Esophagus muscularis mucosa (tissue), 4 donors: ENCODE data around the gene POLR2J. TPM values are rescaled to one million over a fixed set of nuclear protein-coding genes. Genes with fewer than 3 reads are reported as not detected.
"Not testable (repeated sequence)": the region's sequence is repeated elsewhere in the genome, so short reads cannot be mapped to it uniquely, and the experiment has no call there.

ENCODE experiments used
- DNase-seq: peaks from one replicate; pipeline ENCODE4 v3.0.0-alpha.2; 2017; ENCODE audit errors: extremely low spot score
- H3K27ac ChIP-seq, 4 donors: fragments of 200-600 bp; sonication (generic); replicated peaks in 1 of 4; 1 replicate in 3 of 4; 2 replicates in 1 of 4; pipeline ENCODE4 v1.5.1; 2016 to 2019; ENCODE audit warnings: mild to moderate bottlenecking in 1 of 4
- H3K27me3 ChIP-seq, 4 donors: fragments of 200-600 bp; sonication (generic); one replicate each; pipeline versions ENCODE4 v1.5.1 to v1.6.0; 2016 to 2019
- H3K36me3 ChIP-seq, 4 donors: fragments of 200-600 bp; sonication (generic); one replicate each; pipeline ENCODE4 v1.5.1; 2016 to 2019
- H3K4me1 ChIP-seq, 4 donors: fragments of 200-600 bp; sonication (generic); one replicate each; pipeline ENCODE4 v1.5.1; 2016 to 2019
- H3K4me3 ChIP-seq, 4 donors: fragments of 200-600 bp; sonication (generic); 1 replicate in 2 of 4; 2 replicates in 2 of 4; pipeline ENCODE4 v1.5.1; 2016 to 2019; ENCODE audit warnings: mild to moderate bottlenecking in 4 of 4, moderate library complexity in 1 of 4
- H3K9me3 ChIP-seq, 4 donors: fragments of 200-600 bp; sonication (generic); 1 replicate in 3 of 4; 2 replicates in 1 of 4; pipeline ENCODE4 v1.5.1; 2016 to 2019
- EP300 ChIP-seq: sonication (generic); formaldehyde crosslinking; IDR thresholded peaks from one replicate; pipeline ENCODE4 v1.6.1; 2017; ENCODE audit warnings: antibody characterized with exemption
- POLR2A ChIP-seq: fragments of 450-650 bp; IDR thresholded peaks from one replicate; pipeline ENCODE4 v1.6.1; 2017; ENCODE audit warnings: antibody characterized with exemption, moderate library complexity, mild to moderate bottlenecking, low read depth
- POLR2AphosphoS5 ChIP-seq, 2 donors: sonication (generic); formaldehyde crosslinking; IDR thresholded peaks; one replicate each; pipeline ENCODE4 v1.6.1; 2017; ENCODE audit warnings: antibody characterized with exemption in 2 of 2
- WGBS: methylation state at CpG from one replicate; pipeline ENCODE4 v1.1.5; 2018; 5-methylcytosine and 5-hydroxymethylcytosine counted together
- intact Hi-C: fragments of 100-400 bp; cut with DNase I; formaldehyde crosslinking; loops from one replicate; pipeline ENCODE4 v1.15.1; 2023
- total RNA-seq, 4 donors: library from RNA; depleted of rRNA; stranded (reverse); fragments of >200 nt; gene quantifications; one replicate each; pipeline versions ENCODE4 v1.1.0 to v1.2.1, GENCODE V29; 2016
- TF ChIP-seq, protein P1 (sequence below), 3 experiments: fragments of 200-600 bp in 2 of 3; fragments of 450-650 bp in 1 of 3; sonication (generic) in 2 of 3; IDR thresholded peaks; one replicate each; pipeline ENCODE4 v1.5.1; 2017 to 2019; ENCODE audit warnings: antibody characterized with exemption in 3 of 3, mild to moderate bottlenecking in 2 of 3, moderate library complexity in 1 of 3

The POLR2J gene
- total RNA-seq, 4 donors from 2014 or later: 20.7 to 31.1 (median 25.8) TPM

DNA sequence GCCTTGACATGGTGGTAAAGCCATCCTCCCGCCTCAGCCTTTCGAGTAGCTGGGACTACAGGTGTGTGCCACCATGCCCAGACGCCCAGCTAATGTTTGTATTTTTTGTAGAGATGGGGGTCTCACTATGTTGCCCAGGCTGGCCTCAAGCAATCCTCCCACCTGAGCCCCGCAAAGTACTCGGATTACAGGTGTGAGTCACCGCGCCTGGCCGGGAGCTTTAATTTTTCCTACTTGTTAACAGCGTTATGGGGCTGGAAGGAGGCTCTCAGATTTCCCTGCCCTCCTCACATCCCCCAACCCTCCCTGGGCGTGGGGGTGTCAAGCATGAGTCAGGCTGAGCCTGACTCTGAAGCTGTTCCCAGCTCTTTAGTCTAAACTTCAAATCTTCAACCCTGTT is 22.4 kb downstream of the POLR2J start:
- DNase-seq: no peak
- Histone ChIP-seq H3K4me1 (no peaks in the 10 kb centered on the region), H3K27me3 (no peaks in the 10 kb centered on the region), H3K4me3 (no peak overlapping the region), H3K36me3 (peaks cover 20 to 51% (median 49%) of the 10 kb centered on the region in 4 donors), H3K27ac (no peak overlapping the region), H3K9me3 (no peaks in the 10 kb centered on the region)
- TF ChIP-seq POLR2A (no peak), EP300 (no peak), POLR2AphosphoS5 (IDR thresholded peaks at IDR 0.05) (no peak)
- TF ChIP-seq, protein P1, sequence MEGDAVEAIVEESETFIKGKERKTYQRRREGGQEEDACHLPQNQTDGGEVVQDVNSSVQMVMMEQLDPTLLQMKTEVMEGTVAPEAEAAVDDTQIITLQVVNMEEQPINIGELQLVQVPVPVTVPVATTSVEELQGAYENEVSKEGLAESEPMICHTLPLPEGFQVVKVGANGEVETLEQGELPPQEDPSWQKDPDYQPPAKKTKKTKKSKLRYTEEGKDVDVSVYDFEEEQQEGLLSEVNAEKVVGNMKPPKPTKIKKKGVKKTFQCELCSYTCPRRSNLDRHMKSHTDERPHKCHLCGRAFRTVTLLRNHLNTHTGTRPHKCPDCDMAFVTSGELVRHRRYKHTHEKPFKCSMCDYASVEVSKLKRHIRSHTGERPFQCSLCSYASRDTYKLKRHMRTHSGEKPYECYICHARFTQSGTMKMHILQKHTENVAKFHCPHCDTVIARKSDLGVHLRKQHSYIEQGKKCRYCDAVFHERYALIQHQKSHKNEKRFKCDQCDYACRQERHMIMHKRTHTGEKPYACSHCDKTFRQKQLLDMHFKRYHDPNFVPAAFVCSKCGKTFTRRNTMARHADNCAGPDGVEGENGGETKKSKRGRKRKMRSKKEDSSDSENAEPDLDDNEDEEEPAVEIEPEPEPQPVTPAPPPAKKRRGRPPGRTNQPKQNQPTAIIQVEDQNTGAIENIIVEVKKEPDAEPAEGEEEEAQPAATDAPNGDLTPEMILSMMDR (IDR thresholded peaks at IDR 0.05): no peak
- 77% methylated on average over 10 of the region's 10 CpGs for WGBS
- intact Hi-C loops: no loop called here

- Histone ChIP-seq H3K27ac (no peak overlapping the region), H3K4me1 (no peaks in the 10 kb centered on the region), H3K9me3 (no peaks in the 10 kb centered on the region), H3K4me3 (no peak overlapping the region), H3K36me3 (peaks cover 20 to 51% (median 49%) of the 10 kb centered on the region in 4 donors), H3K27me3 (no peaks in the 10 kb centered on the region)
- WGBS: 77% methylated on average over 2 of the region's 11 CpGs
- intact Hi-C loops: no loop called here
- DNase-seq: no peak
- TF ChIP-seq EP300 (no peak), POLR2AphosphoS5 (IDR thresholded peaks at IDR 0.05) (no peak), POLR2A (no peak)
- TF ChIP-seq, protein P1 (IDR thresholded peaks at IDR 0.05): no peak
Measured at GRCh38 chr7:102455596-102455995, 23.1 kb downstream of the POLR2J start.

DNA sequence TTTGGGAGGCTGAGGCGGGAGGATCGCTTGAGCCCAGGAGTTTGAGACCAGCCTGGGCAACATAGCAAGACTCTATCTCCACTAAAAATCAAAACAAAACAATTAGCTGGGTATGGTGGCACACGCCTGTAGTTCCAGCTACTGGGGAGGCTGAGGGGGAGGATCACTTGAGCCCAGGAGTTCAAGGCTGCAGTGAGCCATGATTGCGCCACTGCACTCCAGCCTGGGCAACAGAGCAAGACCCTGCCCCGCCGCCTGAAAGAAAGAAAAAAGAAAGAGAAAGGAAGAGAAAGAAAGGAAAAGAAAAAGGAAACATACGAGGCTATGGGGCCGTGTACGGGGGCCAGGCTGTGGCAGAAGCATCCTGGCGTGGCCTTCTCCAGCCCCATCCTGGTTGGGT is 23.8 kb downstream of the POLR2J start:
- H3K4me1 ChIP-seq, DNase-seq, intact Hi-C loops, H3K9me3 ChIP-seq, H3K27ac ChIP-seq, H3K4me3 ChIP-seq, H3K27me3 ChIP-seq: not testable (repeated sequence)
- 93% methylated on average over 9 of the region's 10 CpGs for WGBS
- peaks cover 20 to 49% (median 47%) of the 10 kb centered on the region in 4 donors for H3K36me3 ChIP-seq

- Histone ChIP-seq H3K9me3 (no peaks in the 10 kb centered on the region), H3K27ac (no peak overlapping the region), H3K4me3 (no peak overlapping the region), H3K36me3 (peaks cover 20 to 46% (median 45%) of the 10 kb centered on the region in 4 donors), H3K27me3 (no peaks in the 10 kb centered on the region), H3K4me1 (no peaks in the 10 kb centered on the region)
- DNase-seq: no peak
- TF ChIP-seq EP300 (no peak), POLR2AphosphoS5 (IDR thresholded peaks at IDR 0.05) (no peak), POLR2A (no peak)
- TF ChIP-seq, protein P1 (IDR thresholded peaks at IDR 0.05): no peak
- intact Hi-C loops: no loop called here
- WGBS: 94% methylated on average over 4 of the region's 12 CpGs
Measured at GRCh38 chr7:102454468-102454867, 24.3 kb downstream of the POLR2J start.

- no peak for DNase-seq
- H3K4me1 ChIP-seq: no peaks in the 10 kb centered on the region
- 94% methylated on average over 5 of the region's 7 CpGs for WGBS
- peaks cover 20 to 35% (median 34%) of the 10 kb centered on the region in 4 donors for H3K36me3 ChIP-seq
- H3K4me3 ChIP-seq: no peak overlapping the region
- intact Hi-C loops: no loop called here
- TF ChIP-seq EP300: no peak
- TF ChIP-seq POLR2A: no peak
- TF ChIP-seq POLR2AphosphoS5 (IDR thresholded peaks at IDR 0.05): no peak
- TF ChIP-seq, protein P1 (IDR thresholded peaks at IDR 0.05): no peak
- no peak overlapping the region for H3K27ac ChIP-seq
- H3K27me3 ChIP-seq: no peaks in the 10 kb centered on the region
- H3K9me3 ChIP-seq: no peaks in the 10 kb centered on the region
Measured at GRCh38 chr7:102453319-102453718, 25.4 kb downstream of the POLR2J start.
